Stimulated activated CD8-positive, alpha-beta memory T cell treated with anti-CD3 and anti-CD28 coated beads, Interleukin-2, amount 100 ng/mL, for 1 hour (primary cell): Measurements from ENCODE around the gene GPR108.
"Not testable (repeated sequence)": the region's sequence is repeated elsewhere in the genome, so short reads cannot be mapped to it uniquely, and the experiment has no call there.

Experiments used
- DNase-seq, 2 donors: peaks; one replicate each; pipeline ENCODE4 v3.0.0-alpha.2; 2020; ENCODE audit warnings: low read depth in 2 of 2

The GPR108 gene

DNA sequence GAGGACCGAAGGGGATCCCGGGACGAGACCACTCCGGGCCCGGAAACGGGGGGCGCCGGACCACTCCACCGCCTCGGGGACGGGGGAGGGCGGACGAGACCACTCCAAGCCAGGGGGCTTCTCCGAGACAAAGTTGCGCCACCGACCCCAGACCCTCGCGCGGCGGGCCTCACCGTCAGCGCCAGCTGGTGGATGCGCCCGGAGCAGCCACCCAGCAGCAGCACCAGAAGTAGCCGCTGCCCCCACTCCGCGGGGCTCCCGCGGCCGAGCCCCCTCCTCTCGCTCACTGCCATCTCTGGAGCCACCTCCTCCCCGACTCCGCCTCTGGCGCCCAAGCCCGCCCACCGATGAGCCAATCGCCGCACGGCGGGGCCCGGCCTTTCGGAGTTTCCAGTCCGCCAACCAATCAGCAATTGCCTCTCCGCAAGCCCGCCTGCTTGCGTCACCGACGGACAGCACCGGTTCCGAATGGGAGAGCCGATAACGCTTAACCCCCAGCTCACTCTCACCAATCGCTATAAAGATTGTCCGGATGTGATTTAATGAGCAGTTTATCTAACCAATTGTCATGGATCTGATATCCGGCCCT lies at the start of gene GPR108:
GPR108 (minus strand) TSS at position 297 of the 589 bp plus-strand sequence; CDS start at position 293, 4 bp downstream.
- DNase-seq, result peak; percentile 97 to 98

DNA sequence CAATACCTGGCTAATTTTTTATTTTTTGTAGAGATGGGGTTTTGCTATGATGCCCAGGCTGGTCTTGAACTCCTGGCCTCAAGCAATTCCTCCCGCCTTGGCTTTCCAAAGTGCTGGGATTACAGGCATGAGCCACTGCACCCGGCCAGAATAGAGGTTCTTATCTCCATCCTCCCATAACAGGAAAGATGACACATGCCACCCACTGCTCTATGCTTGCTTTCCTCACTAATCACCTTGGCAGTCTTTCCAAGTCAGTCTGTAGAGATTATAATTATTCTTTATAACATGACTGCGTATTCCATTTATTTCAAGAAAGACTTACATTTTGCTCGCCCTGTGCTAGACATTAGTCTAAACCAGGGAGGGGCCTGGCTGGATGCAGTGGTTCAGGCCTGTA lies 41.8 kb upstream of the GPR108 start:
- DNase-seq, result no peak

DNA sequence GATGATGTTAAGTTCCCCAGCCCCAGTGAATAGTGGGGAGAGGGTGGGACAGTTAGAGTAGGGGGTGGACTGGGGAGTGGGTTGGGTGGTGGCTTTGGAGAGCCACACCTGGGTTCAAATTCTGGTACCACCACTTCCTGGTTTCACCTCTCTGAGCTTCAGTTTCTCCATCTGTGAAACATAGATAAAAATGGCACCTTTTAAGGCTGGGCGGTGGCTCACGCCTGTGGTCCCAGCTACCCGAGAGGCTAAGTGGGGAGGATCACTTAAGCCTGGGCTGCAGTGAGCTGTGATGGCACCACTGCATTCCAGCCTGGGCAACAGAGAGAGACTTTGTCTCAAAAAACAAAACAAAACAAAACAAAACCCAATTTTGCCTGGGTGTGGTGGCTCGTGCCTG lies 41.0 kb upstream of the GPR108 start:
- DNase-seq, result no peak

DNA sequence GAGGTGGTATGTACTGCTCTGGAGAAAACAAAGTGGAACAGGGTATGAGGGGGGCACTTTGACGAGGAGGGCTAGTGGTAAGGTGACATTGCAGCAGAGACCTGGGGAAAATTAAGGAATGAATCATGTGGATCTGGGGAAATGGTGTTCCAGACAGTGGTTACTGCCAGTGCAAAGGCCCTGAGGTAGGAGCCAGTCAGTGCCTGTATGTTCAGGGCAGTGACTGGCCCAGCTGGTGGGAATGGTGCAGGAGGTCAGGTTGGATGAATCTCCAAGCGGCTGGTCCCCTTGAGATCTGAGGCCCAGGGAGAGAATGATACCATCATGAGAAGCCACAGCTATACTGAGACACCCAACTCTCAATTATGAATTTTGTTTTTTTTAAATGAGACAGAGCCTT lies 40.1 kb upstream of the GPR108 start:
- no peak for DNase-seq

DNA sequence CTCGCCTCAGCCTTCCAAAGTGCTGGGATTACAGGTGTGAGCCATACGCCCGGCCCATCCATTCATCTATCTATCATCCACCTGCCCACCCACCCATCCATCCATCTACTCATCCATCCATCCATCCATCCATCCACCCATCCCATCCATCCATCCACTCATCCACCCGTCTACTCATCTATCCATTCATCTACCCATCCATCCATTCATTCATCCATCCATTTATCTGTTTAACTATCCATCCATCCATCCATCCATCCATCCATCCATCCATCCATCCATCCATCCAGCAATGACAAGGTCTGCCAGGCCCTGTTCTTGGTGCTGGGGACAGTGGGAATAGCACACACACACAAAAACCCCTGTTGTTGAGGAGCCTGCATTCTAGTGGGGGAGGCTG lies 39.6 kb upstream of the GPR108 start:
- DNase-seq, result no peak

DNA sequence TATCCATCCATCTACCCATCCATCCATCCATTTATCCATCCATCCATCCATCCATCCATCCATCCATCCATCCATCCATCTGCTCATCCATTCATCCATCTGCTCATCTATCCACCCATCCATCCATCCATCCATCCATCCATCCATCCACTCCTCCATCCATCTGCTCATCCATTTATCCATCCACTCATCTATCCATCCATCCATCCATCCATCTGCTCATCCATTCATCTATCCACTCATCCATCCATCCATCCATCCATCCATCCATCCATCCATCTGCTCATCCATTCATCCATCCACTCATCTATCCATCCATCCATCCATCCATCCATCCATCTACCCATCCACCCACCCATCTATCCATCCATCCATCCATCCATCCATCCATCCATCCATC lies 38.7 kb upstream of the GPR108 start:
- not testable (repeated sequence) for DNase-seq

DNA sequence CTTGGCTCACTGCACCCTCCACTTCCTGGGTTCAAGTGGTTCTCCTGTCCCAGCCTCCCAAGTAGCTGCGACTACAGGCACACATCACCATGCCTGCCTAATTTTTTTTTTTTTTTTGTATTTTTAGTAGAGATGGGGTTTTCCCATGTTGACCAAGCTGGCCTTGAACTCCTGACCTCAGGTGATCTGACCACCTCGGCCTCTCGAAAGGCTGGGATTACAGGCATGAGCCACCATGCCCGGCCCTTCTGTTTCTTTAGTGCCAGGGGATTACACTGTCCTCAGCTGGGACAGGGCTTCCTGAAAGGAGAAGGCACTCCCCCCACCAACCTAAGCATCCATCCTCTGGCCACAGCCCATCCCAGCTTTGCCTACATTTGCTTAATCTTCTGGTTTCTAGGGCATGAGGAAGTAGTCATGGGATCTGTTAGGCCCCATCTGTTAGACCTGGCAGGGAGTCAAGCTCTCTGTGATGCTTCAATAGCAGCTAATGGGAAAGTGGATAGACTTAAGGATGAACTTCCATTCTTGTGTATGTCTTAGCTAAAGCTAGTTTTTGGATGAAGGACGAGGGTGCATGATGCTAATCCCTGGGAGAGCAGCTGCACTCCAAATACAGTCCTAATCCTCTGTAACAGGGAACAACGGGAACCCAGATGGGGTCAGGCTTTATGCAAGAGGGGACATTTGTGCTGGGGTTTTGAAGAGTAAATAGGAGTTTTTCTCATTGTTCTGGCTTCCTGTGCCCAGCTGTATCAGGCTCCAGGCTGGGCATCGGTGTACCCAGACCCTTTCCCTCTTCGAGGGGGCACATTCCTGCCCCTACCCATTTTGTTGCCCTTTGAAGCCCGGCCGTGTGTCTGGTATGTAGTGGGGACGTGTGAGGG lies 37.7 kb upstream of the GPR108 start:
- DNase-seq, result no peak

DNA sequence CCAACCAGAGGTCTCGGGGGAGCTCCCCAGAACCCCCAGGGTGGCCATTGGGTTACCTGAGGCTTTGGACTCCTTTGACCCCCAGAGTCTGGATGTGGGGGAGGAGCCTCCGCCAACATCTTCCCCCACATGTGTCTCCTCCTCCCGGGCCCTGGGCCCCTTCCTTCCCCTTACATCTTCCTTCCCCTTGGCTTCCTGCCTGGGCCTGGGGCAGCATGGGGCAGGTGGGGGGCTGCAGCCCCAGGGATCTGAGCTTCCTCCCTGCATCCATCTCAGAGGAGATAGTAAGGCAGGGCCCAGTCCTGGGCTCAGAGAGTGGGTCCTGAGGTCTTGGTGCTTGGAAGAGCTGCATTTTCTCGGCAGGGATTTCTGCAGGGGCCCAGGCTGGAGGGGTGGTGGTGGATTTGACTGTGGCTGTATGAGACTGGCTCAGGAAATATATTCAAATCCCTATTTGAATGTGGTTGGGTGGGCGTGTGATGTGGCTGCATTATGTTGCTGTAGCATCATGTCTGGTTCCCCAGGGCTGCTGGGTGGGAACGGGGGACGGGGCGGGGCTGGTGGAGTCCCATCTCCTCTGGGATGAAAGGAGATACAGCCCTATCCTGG lies 36.0 kb upstream of the GPR108 start:
- DNase-seq, result no peak

DNA sequence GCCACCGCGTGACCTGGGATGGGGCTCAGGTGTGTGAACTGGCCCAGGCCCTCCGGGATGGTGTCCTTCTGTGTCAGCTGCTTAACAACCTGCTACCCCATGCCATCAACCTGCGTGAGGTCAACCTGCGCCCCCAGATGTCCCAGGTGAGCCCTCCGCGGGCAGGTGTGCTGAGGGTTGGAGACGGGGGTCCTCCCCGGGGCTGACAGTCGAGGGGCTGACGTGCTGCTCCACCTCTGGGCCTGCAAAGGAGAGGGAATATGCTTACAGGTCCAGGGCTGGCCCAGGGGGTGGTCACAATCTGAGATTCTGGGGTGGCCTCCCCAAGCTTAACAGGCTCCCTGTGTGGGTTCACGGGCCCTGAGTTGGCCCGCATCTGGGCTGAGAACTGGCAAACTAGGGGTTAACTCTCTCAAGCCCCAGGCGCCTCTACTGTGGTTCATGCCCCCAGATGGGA lies 35.5 kb upstream of the GPR108 start:
- no peak for DNase-seq

DNA sequence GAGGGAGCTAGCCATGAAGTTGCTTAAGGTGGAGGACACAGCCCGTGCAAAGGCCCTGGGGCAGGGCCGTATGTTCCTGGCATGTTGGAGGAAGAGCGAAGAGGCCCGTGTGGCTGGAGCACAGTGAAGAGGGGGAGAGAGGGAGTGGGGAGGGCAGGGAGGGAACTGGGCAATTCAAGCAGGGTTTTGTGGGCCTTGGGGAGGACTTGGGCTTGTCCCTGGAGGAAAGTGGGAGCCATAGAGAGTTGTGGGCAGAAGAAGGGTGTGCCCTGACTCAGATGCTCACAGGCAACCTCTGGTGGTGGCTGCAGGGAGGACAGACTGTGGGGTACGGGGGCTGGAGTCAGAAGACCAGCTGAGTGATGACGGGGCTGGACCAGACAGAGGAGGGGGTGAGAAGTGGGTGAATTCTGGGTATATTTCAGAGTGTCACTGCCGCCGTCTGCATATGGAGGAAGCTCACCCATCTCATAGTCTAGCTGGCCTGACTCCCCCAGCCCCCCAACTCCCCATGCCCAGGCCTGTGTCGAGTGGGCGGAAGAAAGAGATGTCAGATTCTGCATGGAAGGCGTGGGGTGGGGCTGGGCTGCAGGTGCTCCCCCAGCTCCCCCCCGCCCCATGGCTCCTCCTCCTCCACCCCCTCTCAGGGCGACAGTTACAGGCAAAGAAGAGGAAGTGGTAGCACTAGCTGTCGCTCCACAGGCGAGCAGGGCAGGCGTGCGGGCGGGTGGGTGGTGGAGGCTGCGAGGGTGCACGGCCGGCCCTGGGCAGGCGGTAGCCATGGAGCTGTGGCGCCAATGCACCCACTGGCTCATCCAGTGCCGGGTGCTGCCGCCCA lies 34.9 kb upstream of the GPR108 start, which contains the start of gene VAV1:
VAV1 (plus strand) TSS at position 681 of the 838 bp plus-strand sequence; CDS start at position 781, 100 bp downstream.
- peak; percentile 59 to 76 for DNase-seq

DNA sequence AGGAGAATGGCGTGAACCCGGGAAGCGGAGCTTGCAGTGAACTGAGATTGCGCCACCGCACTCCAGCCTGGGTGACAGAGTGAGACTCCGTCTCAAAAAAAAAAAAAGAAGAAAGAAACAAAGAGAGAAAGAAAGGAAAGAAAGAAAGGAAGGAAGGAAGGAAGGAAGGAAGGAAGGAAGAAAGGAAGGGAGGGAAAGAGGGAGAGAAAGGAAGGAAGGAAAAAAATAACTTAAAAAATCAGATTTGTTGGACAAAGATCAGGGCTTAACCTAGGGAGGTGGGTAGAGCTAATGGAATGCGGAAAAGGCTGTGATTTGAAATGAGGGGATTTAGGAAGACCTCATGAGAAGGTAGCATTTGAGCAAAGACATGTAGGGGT lies 34.3 kb upstream of the GPR108 start:
- DNase-seq, result not testable (repeated sequence)

DNA sequence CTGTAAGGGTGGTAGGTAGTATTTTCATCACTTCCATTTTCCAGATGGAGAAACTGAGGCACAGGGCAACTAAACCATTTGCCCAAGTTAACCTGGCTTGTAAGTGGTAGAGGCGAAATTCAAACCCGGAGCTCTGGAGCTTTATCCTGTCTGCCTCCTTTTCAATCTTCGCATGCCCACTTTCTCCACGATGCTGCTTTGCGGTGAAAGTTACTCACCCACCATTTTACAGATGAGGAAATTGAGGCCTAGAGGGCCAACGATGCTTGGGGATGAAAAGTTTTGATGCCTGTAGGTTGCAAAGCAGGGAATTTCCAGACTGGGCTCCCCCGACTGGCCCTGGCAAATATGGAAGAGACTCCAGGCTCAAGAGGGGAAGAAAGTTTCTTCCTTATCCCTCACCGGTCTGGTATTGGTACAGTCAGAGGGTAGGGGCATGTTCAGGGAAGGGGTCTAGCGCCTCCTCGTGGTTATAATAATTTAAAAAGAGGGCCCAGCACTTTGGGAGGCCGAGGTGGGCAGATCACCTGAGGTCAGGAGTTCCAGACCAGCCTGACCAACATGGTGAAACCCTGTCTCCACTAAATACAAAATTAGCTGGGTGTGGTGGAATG lies 31.7 kb upstream of the GPR108 start:
- no peak for DNase-seq

DNA sequence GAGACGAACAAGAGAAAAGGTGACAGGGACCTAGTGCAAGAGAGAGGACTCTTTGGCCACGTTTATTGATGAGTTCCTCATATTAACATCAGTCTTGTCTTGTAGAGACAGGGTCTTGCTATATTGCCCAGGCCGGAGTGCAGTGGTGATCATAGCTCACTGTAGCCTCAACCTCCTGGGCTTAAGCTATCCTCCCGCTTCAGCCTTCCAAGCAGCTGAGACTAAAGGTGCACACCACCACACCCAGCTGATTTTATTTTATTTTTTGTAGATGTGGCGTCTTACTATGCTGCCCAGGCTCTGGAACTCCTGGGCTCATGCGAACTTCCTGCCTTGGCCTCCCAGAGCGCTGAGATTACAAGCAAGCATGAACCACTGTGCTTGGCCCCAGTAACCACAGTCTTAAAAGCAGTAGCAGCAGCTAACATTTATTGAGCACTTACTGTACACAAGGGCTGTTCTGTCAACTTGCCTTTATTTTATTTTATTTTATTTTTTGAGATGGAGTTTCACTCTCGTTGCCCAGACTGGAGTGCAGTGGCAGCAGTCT lies 30.9 kb upstream of the GPR108 start:
- no peak for DNase-seq

DNA sequence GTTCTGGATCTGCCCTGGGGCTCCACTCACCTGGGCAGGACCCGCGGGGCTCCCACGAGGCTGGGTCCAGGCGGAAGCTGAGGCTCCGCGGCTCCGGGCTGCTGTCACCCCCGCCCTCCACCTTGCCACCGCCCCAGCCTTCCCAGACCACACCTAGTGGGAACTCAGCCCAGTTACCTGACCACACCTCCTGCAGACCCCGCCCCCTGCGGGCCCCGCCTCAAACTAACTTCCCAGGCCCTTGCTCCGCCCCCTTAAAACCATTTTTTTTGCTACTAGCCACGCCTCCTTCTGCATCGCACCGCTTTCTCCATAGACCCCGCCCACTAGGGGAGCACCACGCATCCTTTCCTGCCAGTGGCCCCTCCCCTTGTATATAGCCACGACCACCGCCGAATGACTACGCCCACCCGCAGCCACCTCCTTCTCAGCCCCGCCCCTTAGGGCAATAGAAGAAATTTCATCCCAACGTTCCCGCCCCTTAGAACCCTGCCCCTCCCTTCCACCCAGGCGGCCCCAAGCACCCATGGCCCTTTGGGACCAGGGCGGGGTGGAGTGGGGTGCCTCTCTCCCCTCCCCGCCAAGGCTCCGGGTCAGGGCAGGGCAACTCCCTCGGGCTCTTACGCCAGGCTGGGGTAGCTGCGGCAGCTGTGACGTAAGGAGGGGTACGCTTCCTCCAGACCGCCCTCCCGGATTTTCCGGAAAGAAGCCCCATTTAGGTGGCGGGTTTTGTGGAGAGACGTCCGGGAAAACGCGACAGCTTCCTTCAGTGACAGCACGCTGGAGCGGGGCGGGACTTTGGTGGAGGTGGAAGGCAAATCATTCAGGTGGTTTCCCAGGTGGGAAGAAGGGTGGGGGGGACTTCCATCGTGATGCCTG lies 30.2 kb upstream of the GPR108 start, which contains the start of gene SH2D3A:
SH2D3A (minus strand) TSS at position 79 of the 879 bp plus-strand sequence. CDS start 3,687 bp downstream, outside the sequence.
- peak; percentile 86 to 90 for DNase-seq

DNA sequence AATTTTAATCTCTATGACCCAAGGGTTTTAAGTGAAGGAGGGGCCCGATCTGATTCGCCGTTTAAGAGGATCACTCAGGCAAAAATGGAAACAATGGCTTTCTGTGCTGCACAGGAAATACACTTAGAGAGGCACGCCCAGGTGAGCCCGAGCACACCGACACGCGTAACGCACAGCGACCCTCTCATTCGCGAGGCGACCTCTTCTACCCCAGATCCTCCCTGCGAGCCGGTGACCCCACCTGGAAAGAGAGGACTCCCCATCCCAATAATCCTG lies 29.6 kb upstream of the GPR108 start:
- DNase-seq, result no peak

DNA sequence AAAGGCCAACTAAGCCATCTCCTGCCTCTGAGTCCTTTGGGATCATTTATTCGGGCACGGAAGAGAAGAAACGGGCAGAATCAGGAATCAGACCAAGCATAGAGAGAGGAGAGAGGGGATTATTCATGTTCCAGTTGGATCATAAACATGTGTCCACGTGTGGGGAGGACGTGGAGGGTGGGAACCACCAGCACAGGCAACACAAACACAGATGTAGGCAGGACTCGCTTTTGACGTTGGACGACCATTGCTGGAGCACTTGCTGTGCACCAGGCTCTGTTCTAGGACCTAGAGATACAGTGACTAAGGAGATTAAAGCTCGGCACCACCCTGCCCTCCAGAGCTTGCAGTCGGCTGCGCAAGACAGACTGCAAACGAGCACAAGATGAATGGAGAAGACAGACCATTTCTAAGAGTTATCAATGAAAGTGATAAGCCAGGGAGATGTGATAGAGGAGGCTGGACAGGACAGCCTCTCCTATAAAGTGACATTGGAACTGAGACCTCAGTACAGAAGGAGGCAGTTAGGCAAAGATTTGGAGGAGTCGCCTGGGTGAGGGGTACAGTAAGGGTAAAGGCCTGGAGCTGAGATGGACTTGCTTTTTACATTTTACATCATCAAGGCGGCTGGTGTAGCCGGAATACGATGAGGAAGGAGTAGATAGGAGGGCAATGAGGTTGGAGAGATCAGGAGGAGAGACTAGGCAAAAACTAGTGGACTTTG lies 29.1 kb upstream of the GPR108 start:
- DNase-seq, result no peak

DNA sequence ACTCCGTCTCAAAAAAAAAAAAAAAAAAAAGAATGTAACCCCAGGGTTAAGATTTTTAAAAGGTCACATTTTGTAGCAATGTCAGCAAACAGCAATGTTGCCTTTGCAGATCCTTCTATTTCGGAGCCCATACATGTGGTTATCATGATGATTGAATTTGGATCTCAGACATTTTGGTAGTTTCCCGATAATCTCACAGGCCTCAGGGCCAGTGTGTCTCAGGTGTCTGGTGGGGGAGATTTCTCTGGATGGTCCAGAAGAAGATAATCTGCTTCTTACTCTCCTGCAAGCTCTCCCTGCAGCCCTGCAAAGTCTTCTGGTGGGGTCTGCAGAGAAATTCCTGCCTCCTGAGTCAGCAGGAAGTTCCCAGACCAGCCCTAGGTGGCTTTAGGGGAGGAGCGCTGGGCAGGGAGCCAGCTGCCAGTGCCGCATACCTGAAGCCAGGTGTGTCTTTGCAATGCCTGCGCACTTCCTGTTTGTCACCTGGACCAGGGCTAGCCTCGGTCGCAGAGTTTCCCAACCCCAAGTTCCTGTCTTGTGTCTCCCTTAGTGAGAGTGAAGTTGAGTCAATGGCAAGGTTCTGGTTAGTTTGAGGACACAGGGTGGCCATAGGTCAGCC lies 28.5 kb upstream of the GPR108 start:
- no peak for DNase-seq

DNA sequence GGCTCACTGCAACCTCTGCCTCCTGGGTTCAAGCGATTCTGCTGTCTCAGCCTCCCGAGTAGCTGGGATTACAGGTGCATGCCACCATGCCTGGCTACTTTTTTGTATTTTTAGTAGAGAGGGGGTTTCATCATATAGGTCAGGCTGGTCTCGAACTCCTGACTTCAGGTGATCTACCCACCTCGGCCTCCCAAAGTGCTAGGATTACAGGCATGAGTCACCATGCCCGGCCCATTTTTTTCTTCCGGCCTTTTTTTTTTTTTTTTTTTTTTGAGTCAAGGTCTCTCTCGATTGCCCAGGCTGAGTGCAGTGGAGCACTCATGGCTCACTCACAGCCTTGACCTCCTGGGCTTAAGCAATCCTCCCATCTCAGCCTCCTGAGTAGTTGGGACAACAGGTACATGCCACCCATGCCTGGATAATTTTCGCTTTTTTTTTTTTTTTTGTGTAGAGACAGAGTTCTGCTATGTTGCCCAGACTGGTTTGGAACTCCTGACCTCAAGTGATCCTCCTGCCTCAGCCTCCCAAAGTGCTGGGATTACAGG lies 24.9 kb upstream of the GPR108 start:
- not testable (repeated sequence) for DNase-seq
